GM12878 (cell line): Measurements from ENCODE around the gene MEF2D. TPM values are rescaled to one million over a fixed set of nuclear protein-coding genes. Genes with fewer than 3 reads are reported as not detected.
A peak's percentile ranks its signal among the peaks of the same experiment; 100 is the strongest.

Source experiments
- BACH1 ChIP-seq: fragments of 450-650 bp; IDR thresholded peaks from 2 replicates; pipeline ENCODE4 v1.6.1; 2017; ENCODE audit warnings: mild to moderate bottlenecking, borderline replicate concordance
- HCFC1 ChIP-seq: fragments of 150-350 bp; IDR thresholded peaks from 2 replicates; pipeline ENCODE4 v1.6.1; 2014; ENCODE audit warnings: low read length
- HDAC6 ChIP-seq: fragments of 200-600 bp; sonication (generic); IDR thresholded peaks from one replicate; pipeline ENCODE4 v1.8.0; 2017; ENCODE audit warnings: antibody characterized with exemption; ENCODE audit not compliant: unreplicated experiment
- IKZF2 ChIP-seq, 2 experiments: fragments of 450-650 bp; IDR thresholded peaks; 2 replicates each; pipeline ENCODE4 v1.6.1; 2017; ENCODE audit warnings: mild to moderate bottlenecking in 2 of 2, moderate library complexity in 2 of 2
- JUND ChIP-seq: IDR thresholded peaks from 2 replicates; pipeline ENCODE4 v1.6.1; 2012; ENCODE audit warnings: low read depth, mild to moderate bottlenecking, low read length, improper control_type of control experiment, moderate library complexity
- MEF2A ChIP-seq: IDR thresholded peaks from 2 replicates; pipeline ENCODE4 v1.6.1; 2011; ENCODE audit warnings: low read depth, mild to moderate bottlenecking, low read length, moderate library complexity; ENCODE audit not compliant: insufficient read depth
- PAX8 ChIP-seq: fragments of 450-650 bp; IDR thresholded peaks from 2 replicates; pipeline ENCODE4 v1.6.1; 2017; ENCODE audit warnings: mild to moderate bottlenecking, moderate library complexity
- POLR2AphosphoS5 ChIP-seq: IDR thresholded peaks from 2 replicates; pipeline ENCODE4 v1.6.1; 2011; ENCODE audit warnings: mild to moderate bottlenecking, low read length, inconsistent platforms
- RAD51 ChIP-seq: fragments of 450-650 bp; IDR thresholded peaks from 2 replicates; pipeline ENCODE4 v1.6.1; 2016; ENCODE audit warnings: moderate library complexity, mild to moderate bottlenecking, inconsistent platforms
- RUNX3 ChIP-seq: IDR thresholded peaks from 2 replicates; pipeline ENCODE4 v1.6.1; 2012; ENCODE audit warnings: low read length, inconsistent platforms
- SMAD1 ChIP-seq: fragments of 450-650 bp; IDR thresholded peaks from 2 replicates; pipeline ENCODE4 v1.6.1; 2018; ENCODE audit warnings: mild to moderate bottlenecking, low read depth; ENCODE audit not compliant: partially characterized antibody
- YBX1 ChIP-seq: fragments of 450-650 bp; IDR thresholded peaks from 2 replicates; pipeline ENCODE4 v1.6.1; 2016; ENCODE audit warnings: antibody characterized with exemption
- ZNF217 ChIP-seq: fragments of 450-650 bp; IDR thresholded peaks from 2 replicates; pipeline ENCODE4 v1.6.1; 2017; ENCODE audit warnings: antibody characterized with exemption, mild to moderate bottlenecking
- polyA plus RNA-seq, 11 experiments: library from polyadenylated mRNA; depleted of rRNA in 4 of 11; unstranded in 6 of 11; stranded (reverse) in 5 of 11; fragments of >200 nt; fragmentation: Nextera tagmentation in 4 of 11; fragmentation: Illumina TruSeq in 1 of 11; extraction: Ambion mirVana in 4 of 11; extraction: Trizol in 1 of 11; gene quantifications; 1 replicate in 1 of 11; 2 replicates in 10 of 11; pipeline versions ENCODE4 v1.2.1 to v1.2.3, GENCODE V29; 2011 to 2016; ENCODE audit warnings: inconsistent platforms in 2 of 11, missing spikeins in 2 of 11, low read depth in 1 of 11
- total RNA-seq, 4 experiments: library from RNA; depleted of rRNA in 3 of 4; stranded (reverse); fragments of >200 nt in 3 of 4; fragmentation: Illumina TruSeq in 1 of 4; extraction: Trizol in 1 of 4; gene quantifications; 2 replicates each; pipeline versions ENCODE4 v1.2.1 to v1.2.3, GENCODE V29; 2013 to 2021
- TF ChIP-seq, protein P1 (sequence below): IDR thresholded peaks from 2 replicates; pipeline ENCODE4 v1.6.1; 2012; ENCODE audit warnings: mild to moderate bottlenecking, low read depth, low read length
- TF ChIP-seq, protein P2 (sequence below): IDR thresholded peaks from 2 replicates; pipeline ENCODE4 v1.6.1; 2012; ENCODE audit warnings: improper control_type of control experiment, low read depth, low read length; ENCODE audit not compliant: insufficient replicate concordance
- TF ChIP-seq, protein P3 (sequence below), 3 experiments: IDR thresholded peaks in 2 of 3; conservative IDR thresholded peaks in 1 of 3; 2 replicates each; pipeline ENCODE4 v1.5.1; 2011; ENCODE audit warnings: low read depth in 3 of 3, low read length in 3 of 3, mild to moderate bottlenecking in 3 of 3, control low read depth in 2 of 3, moderate library complexity in 2 of 3, inconsistent platforms in 1 of 3, mixed read lengths in 1 of 3; ENCODE audit not compliant: control insufficient read depth in 2 of 3, insufficient read depth in 1 of 3; ENCODE audit errors: extremely low read depth in 1 of 3
- TF ChIP-seq, protein P4 (sequence below): fragments of 450-650 bp; IDR thresholded peaks from 2 replicates; pipeline ENCODE4 v1.6.1; 2016; ENCODE audit warnings: mild to moderate bottlenecking

Gene MEF2D
- total and polyA plus RNA-seq, 10 of the 15 experiments (the other 5 are each of a cell fraction or from before 2014, with no cell fraction given): 0.61 to 53.0 (median 15.2) TPM

DNA sequence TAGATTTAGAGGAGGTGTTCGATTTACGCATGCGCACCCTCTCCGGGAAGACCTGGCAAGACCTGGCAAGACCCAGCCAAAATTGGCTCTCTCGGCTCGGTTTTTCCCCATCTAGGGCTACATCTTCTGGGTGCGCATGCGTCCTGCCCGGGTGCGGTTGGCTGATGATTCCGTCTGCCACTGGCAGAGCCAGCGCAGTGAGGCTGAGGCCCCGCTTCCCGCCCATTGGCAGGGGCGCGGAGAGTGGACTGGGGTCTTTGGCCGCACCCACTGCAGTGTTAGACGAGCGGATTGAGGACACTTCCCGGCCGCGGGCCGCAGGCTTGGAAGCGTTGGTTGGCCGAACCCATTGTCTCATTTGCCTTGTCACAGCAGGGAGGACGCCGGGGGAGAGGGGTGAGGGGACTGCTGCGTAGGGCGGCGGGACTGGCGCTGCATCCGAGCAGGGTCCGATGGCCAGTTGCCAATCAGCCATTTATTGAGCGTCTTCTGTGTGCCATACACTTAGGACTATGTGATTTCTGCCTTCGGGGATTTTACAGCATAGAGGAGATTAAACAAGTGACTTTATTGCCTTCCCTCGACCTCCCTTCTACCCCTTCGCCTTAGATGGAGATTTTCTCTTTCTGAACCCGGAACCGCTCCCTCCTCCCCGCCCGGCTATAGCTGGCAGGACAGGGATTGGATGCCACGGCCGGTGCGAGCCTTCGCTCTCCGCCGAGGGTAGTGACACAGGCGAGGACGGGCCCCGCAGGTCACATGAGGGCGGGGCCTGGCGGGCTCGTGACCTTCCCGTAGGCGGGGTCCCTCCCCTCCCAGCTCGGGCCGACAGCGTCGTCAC is 43.7 kb downstream of the MEF2D start (continued):
- TF ChIP-seq, protein P1, sequence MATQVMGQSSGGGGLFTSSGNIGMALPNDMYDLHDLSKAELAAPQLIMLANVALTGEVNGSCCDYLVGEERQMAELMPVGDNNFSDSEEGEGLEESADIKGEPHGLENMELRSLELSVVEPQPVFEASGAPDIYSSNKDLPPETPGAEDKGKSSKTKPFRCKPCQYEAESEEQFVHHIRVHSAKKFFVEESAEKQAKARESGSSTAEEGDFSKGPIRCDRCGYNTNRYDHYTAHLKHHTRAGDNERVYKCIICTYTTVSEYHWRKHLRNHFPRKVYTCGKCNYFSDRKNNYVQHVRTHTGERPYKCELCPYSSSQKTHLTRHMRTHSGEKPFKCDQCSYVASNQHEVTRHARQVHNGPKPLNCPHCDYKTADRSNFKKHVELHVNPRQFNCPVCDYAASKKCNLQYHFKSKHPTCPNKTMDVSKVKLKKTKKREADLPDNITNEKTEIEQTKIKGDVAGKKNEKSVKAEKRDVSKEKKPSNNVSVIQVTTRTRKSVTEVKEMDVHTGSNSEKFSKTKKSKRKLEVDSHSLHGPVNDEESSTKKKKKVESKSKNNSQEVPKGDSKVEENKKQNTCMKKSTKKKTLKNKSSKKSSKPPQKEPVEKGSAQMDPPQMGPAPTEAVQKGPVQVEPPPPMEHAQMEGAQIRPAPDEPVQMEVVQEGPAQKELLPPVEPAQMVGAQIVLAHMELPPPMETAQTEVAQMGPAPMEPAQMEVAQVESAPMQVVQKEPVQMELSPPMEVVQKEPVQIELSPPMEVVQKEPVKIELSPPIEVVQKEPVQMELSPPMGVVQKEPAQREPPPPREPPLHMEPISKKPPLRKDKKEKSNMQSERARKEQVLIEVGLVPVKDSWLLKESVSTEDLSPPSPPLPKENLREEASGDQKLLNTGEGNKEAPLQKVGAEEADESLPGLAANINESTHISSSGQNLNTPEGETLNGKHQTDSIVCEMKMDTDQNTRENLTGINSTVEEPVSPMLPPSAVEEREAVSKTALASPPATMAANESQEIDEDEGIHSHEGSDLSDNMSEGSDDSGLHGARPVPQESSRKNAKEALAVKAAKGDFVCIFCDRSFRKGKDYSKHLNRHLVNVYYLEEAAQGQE: no peak
- TF ChIP-seq ZNF217 (no peak), SMAD1 (no peak), HCFC1 (peak; percentile 39; the same call in 1 of the 2 replicates), BACH1 (peak; percentile 12; the same call in 1 of the 2 replicates), YBX1 (no peak), MEF2A (0 out of 2 replicates have a peak, but pooled peaks have one; percentile 62), RAD51 (peak; percentile 98), IKZF2 (IDR thresholded peaks at IDR 0.05) (no peak), POLR2AphosphoS5 (peak; percentile 93), RUNX3 (peak; percentile 53; the same call in 1 of the 2 replicates), JUND (0 out of 2 replicates have a peak, but pooled peaks have one; percentile 21), HDAC6 (no peak), PAX8 (no peak)
- TF ChIP-seq, protein P2, sequence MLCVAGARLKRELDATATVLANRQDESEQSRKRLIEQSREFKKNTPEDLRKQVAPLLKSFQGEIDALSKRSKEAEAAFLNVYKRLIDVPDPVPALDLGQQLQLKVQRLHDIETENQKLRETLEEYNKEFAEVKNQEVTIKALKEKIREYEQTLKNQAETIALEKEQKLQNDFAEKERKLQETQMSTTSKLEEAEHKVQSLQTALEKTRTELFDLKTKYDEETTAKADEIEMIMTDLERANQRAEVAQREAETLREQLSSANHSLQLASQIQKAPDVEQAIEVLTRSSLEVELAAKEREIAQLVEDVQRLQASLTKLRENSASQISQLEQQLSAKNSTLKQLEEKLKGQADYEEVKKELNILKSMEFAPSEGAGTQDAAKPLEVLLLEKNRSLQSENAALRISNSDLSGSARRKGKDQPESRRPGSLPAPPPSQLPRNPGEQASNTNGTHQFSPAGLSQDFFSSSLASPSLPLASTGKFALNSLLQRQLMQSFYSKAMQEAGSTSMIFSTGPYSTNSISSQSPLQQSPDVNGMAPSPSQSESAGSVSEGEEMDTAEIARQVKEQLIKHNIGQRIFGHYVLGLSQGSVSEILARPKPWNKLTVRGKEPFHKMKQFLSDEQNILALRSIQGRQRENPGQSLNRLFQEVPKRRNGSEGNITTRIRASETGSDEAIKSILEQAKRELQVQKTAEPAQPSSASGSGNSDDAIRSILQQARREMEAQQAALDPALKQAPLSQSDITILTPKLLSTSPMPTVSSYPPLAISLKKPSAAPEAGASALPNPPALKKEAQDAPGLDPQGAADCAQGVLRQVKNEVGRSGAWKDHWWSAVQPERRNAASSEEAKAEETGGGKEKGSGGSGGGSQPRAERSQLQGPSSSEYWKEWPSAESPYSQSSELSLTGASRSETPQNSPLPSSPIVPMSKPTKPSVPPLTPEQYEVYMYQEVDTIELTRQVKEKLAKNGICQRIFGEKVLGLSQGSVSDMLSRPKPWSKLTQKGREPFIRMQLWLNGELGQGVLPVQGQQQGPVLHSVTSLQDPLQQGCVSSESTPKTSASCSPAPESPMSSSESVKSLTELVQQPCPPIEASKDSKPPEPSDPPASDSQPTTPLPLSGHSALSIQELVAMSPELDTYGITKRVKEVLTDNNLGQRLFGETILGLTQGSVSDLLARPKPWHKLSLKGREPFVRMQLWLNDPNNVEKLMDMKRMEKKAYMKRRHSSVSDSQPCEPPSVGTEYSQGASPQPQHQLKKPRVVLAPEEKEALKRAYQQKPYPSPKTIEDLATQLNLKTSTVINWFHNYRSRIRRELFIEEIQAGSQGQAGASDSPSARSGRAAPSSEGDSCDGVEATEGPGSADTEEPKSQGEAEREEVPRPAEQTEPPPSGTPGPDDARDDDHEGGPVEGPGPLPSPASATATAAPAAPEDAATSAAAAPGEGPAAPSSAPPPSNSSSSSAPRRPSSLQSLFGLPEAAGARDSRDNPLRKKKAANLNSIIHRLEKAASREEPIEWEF: no peak
- TF ChIP-seq, protein P3, sequence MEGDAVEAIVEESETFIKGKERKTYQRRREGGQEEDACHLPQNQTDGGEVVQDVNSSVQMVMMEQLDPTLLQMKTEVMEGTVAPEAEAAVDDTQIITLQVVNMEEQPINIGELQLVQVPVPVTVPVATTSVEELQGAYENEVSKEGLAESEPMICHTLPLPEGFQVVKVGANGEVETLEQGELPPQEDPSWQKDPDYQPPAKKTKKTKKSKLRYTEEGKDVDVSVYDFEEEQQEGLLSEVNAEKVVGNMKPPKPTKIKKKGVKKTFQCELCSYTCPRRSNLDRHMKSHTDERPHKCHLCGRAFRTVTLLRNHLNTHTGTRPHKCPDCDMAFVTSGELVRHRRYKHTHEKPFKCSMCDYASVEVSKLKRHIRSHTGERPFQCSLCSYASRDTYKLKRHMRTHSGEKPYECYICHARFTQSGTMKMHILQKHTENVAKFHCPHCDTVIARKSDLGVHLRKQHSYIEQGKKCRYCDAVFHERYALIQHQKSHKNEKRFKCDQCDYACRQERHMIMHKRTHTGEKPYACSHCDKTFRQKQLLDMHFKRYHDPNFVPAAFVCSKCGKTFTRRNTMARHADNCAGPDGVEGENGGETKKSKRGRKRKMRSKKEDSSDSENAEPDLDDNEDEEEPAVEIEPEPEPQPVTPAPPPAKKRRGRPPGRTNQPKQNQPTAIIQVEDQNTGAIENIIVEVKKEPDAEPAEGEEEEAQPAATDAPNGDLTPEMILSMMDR (IDR thresholded peaks at IDR 0.05 in 2 of 3, conservative IDR thresholded peaks at IDR 0.05 in 1 of 3; ENCODE audit: control insufficient read depth in 2 of 3, extremely low read depth in 1 of 3, insufficient read depth in 1 of 3, low read depth in 3 of 3, low read length in 3 of 3): no peak
- TF ChIP-seq, protein P4, sequence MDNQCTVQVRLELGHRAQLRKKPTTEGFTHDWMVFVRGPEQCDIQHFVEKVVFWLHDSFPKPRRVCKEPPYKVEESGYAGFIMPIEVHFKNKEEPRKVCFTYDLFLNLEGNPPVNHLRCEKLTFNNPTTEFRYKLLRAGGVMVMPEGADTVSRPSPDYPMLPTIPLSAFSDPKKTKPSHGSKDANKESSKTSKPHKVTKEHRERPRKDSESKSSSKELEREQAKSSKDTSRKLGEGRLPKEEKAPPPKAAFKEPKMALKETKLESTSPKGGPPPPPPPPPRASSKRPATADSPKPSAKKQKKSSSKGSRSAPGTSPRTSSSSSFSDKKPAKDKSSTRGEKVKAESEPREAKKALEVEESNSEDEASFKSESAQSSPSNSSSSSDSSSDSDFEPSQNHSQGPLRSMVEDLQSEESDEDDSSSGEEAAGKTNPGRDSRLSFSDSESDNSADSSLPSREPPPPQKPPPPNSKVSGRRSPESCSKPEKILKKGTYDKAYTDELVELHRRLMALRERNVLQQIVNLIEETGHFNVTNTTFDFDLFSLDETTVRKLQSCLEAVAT: peak; percentile 71
